Measurements from ENCODE around the gene PIGU. TPM values are rescaled to one million over a fixed set of nuclear protein-coding genes. Genes with fewer than 3 reads are reported as not detected.
A peak's percentile ranks its signal among the peaks of the same experiment; 100 is the strongest.

PIGU gene
- total RNA-seq, 1 donor from 2014 or later, result 41.5 TPM

DNA sequence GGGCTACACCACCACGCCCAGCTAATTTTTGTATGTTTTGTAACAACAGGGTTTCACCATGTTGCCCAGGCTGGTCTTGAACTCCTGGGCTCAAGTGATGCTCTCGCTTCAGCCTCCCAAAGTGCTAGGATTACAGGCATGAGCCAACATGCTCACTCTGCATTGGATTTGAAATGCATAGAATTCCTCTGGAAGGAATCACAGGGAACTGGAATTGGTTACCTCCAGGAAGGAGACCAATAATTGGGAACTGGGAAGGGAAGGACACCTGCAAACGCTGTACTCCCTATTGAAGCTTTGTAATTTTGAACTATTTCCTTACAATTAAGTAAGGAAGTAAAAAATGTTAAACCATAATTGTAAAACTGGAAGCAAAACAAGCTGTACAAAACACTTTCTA lies 14.9 kb upstream of the PIGU start:
- H3K4me1 ChIP-seq, result no peaks in the 10 kb centered on the region
- intact Hi-C loops (cut with DNase I), result no loop called here
- no peak for TF ChIP-seq CTCF (IDR thresholded peaks at IDR 0.05)
- H3K27ac ChIP-seq, result no peak overlapping the region
- DNase-seq (ENCODE audit: low spot score in 2 of 2), result no peak
- H3K27me3 ChIP-seq, result no peaks in the 10 kb centered on the region
- no peaks in the 10 kb centered on the region for H3K36me3 ChIP-seq
- H3K4me3 ChIP-seq, result no peak overlapping the region
- no peaks in the 10 kb centered on the region for H3K9me3 ChIP-seq

DNA sequence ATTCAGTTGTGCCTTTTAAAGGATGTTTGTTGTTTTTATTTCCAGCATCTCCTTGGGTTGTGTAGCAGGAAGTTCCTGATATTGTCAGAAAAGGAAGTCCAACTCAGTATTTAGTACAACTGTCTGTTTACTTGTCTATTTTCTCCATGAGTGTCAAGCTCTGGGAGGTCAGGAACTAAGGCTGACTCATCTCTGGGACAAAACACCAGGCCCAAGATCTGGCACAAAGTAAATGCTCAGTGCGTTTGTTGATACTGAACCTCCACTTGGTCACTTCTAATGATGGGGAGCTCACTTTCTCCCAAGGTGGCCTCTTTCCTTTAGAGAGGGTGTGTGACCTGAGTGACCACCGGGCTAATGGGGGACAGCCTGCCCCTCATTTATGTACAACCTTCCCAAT lies 12.6 kb upstream of the PIGU start:
- no peak overlapping the region for H3K4me3 ChIP-seq
- TF ChIP-seq CTCF (IDR thresholded peaks at IDR 0.05), result no peak
- no peak for DNase-seq (ENCODE audit: low spot score in 2 of 2)
- H3K36me3 ChIP-seq, result no peaks in the 10 kb centered on the region
- H3K27me3 ChIP-seq, result no peaks in the 10 kb centered on the region
- intact Hi-C loops (cut with DNase I), result no loop called here
- H3K27ac ChIP-seq, result no peak overlapping the region
- H3K9me3 ChIP-seq, result no peaks in the 10 kb centered on the region
- no peaks in the 10 kb centered on the region for H3K4me1 ChIP-seq

DNA sequence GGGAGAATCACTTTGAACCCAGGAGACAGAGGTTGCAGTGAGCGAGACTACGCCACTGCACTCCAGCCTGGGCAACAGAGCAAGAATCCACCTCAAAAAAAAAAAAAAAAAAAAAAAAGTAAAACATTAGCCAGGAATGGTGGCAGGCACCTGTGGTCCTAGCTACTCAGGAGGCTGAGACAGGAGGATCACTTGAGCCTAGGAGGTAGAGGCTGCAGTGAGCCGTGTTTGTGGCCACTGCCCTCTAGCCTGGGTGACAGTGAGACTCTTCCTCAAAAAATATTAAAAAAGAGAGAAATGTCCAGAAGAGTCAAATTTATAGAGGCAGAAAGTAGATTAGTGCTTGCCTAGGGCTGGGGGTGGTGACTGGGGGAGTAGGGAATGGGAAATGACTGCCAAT lies 6.8 kb upstream of the PIGU start:
- Histone ChIP-seq H3K4me3 (no peak overlapping the region), H3K27ac (no peak overlapping the region), H3K9me3 (no peaks in the 10 kb centered on the region), H3K27me3 (no peaks in the 10 kb centered on the region), H3K36me3 (no peaks in the 10 kb centered on the region), H3K4me1 (no peaks in the 10 kb centered on the region)
- intact Hi-C loops (cut with DNase I), result no loop called here
- no peak for DNase-seq (ENCODE audit: low spot score in 2 of 2)
- TF ChIP-seq CTCF (IDR thresholded peaks at IDR 0.05), result no peak

- H3K27ac ChIP-seq, result no peak overlapping the region
- intact Hi-C loops (cut with DNase I), result no loop called here
- no peaks in the 10 kb centered on the region for H3K9me3 ChIP-seq
- H3K36me3 ChIP-seq, result no peaks in the 10 kb centered on the region
- TF ChIP-seq CTCF (IDR thresholded peaks at IDR 0.05), result no peak
- no peak for DNase-seq (ENCODE audit: low spot score in 2 of 2)
- peaks cover 0 to 2% of the 10 kb centered on the region in 2 donors for H3K4me1 ChIP-seq
- H3K4me3 ChIP-seq, result no peak overlapping the region
- no peaks in the 10 kb centered on the region for H3K27me3 ChIP-seq
Measured at GRCh38 chr20:34680586-34681175, 3.8 kb upstream of the PIGU start.

DNA sequence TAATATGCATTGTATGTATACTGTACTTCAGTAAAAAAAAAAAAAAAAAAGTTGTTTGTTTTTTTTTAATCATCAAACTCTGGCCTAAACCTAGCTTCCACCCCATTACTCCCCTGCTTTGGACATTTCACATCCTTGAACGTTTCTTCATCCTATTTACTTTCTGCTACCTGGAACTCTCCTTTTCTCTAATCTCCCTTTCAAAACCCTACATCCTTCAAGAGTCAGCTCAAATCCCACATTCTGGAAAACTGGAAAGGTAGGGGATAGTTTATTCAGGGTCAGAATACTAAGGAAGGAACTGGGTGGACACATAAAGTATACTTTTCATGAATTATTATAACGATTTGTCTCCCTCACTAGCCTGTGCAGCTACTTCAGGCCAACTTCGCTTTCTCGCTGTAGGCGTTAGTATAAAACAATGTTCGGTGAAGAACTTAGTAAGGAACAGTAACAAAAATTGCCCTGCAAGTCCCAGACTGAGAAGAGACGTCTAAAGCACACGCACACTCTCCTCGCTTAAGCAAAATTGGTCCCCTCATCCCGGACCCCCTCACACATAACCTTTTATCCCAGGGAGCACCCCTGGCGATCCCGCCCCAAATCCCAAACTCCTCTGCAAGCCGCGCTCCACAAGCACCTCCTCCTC lies 775 bp downstream of the PIGU start:
- H3K4me1 ChIP-seq, result peaks cover 0 to 2% of the 10 kb centered on the region in 2 donors
- H3K36me3 ChIP-seq, result no peaks in the 10 kb centered on the region
- H3K27ac ChIP-seq, result peak overlapping the region; percentile 64 to 74
- peak overlapping the region; percentile 65 to 98 for H3K4me3 ChIP-seq
- no peaks in the 10 kb centered on the region for H3K9me3 ChIP-seq
- intact Hi-C loops (cut with DNase I), result no loop called here
- no peak for TF ChIP-seq CTCF (IDR thresholded peaks at IDR 0.05)
- DNase-seq (ENCODE audit: low spot score in 2 of 2), result no peak
- no peaks in the 10 kb centered on the region for H3K27me3 ChIP-seq
